Measurements from ENCODE around the gene RNF150. TPM values are rescaled to one million over a fixed set of nuclear protein-coding genes. Genes with fewer than 3 reads are reported as not detected.

RNF150 gene
- total and polyA plus RNA-seq, 2 of the 8 experiments (the other 6 are each of a cell fraction or from before 2014, with no cell fraction given) = 3.4 to 4.8 TPM

GRCh38 chr4:140844061-140844460 lies 289.2 kb downstream of the RNF150 start:
- no peak overlapping the region for H3K23ac ChIP-seq (ENCODE audit: insufficient read length)
- no peak overlapping the region for H2BK15ac ChIP-seq (ENCODE audit: low read length)
- no peak overlapping the region for H4K5ac ChIP-seq (ENCODE audit: insufficient read length, low read depth, low read length)
- no peaks in the 10 kb centered on the region for H3K36me3 ChIP-seq (ENCODE audit: control insufficient read depth in 2 of 4, insufficient read depth in 4 of 4, low read length in 3 of 4)
- no peaks in the 10 kb centered on the region for H4K20me1 ChIP-seq (replicated peaks in 1 of 2; ENCODE audit: control insufficient read depth in 1 of 2, insufficient read depth in 2 of 2, low read length in 2 of 2)
- no peaks in the 10 kb centered on the region for H3K9me3 ChIP-seq (ENCODE audit: insufficient read depth in 2 of 2, low read depth in 1 of 2, low read length in 1 of 2)
- H3K4ac ChIP-seq (replicated peaks; ENCODE audit: insufficient read length, low read depth, low read length) = no peak overlapping the region
- H2AFZ ChIP-seq (ENCODE audit: low read length) = no peak overlapping the region
- whole genome bisulfite sequencing, 2 experiments (ENCODE audit: extremely low coverage in 1 of 2, insufficient coverage in 1 of 2, insufficient read length in 1 of 2, insufficient replicate concordance in 2 of 2, low coverage in 1 of 2, low lambda C conversion rate in 2 of 2, missing lambda C conversion rate in 1 of 2) = 80% methylated on average over 1 of the region's 1 CpG; no CpG with 5 or more reads in 1 of the 2 experiments
- DNase-seq (ENCODE audit: low read depth in 1 of 2, low spot score in 2 of 2) (no peak), FAIRE-seq (no peak)
- H3K79me1 ChIP-seq (ENCODE audit: low read depth, low read length) = no peaks in the 10 kb centered on the region
- H3K23me2 ChIP-seq (ENCODE audit: low read depth, low read length) = no peaks in the 10 kb centered on the region
- H3K27me3 ChIP-seq (replicated peaks in 1 of 4; ENCODE audit: control insufficient read depth in 3 of 4, extremely low read depth in 1 of 4, insufficient read depth in 3 of 4, low read length in 3 of 4) = no peaks in the 10 kb centered on the region
- ChIA-PET POLR2A (ENCODE audit: partially characterized antibody) (no interaction called here), CTCF (ENCODE audit: partially characterized antibody) (interaction anchor here (1.4 kb wide), 1 partner anchor 235 kb away, joined by 3 read pairs; no protein-coding TSS in a partner anchor)
- H4K8ac ChIP-seq (ENCODE audit: extremely low read depth, insufficient read depth, low read length) = no peak overlapping the region
- no peak overlapping the region for H2AK5ac ChIP-seq (ENCODE audit: low read depth, low read length)
- no peak overlapping the region for H3K56ac ChIP-seq (replicated peaks; ENCODE audit: insufficient read length, low read depth, low read length)
- H3K4me1 ChIP-seq (replicated peaks in 1 of 4; ENCODE audit: control insufficient read depth in 3 of 4, insufficient read depth in 4 of 4, low read length in 3 of 4) = no peaks in the 10 kb centered on the region
- no peak overlapping the region for H3K18ac ChIP-seq (ENCODE audit: extremely low read depth, low read length)
- H3K79me2 ChIP-seq (ENCODE audit: control insufficient read depth in 1 of 2, insufficient read depth in 2 of 2, low read length in 2 of 2) = no peaks in the 10 kb centered on the region
- H3K9ac ChIP-seq (replicated peaks in 1 of 4; ENCODE audit: extremely low read depth in 1 of 4, low read depth in 3 of 4, low read length in 3 of 4) = no peak overlapping the region
- H3K4me2 ChIP-seq (ENCODE audit: insufficient read depth in 1 of 2, low read depth in 2 of 2, low read length in 2 of 2) = no peak overlapping the region
- H4K91ac ChIP-seq (replicated peaks; ENCODE audit: insufficient read length, low read length) = no peak overlapping the region
- no peak overlapping the region for H2BK20ac ChIP-seq (ENCODE audit: low read length)
- no peak overlapping the region for H3K14ac ChIP-seq (ENCODE audit: insufficient read length)
- H3K27ac ChIP-seq (ENCODE audit: low read depth, low read length) = no peak overlapping the region
- no peak overlapping the region for H3K4me3 ChIP-seq (ENCODE audit: extremely low read depth in 1 of 4, insufficient read depth in 2 of 4, low read depth in 3 of 4, low read length in 4 of 4)
- H2BK120ac ChIP-seq (replicated peaks; ENCODE audit: low read depth, low read length) = no peak overlapping the region
- no peak overlapping the region for H2BK12ac ChIP-seq (ENCODE audit: low read depth, low read length)
- H2BK5ac ChIP-seq (ENCODE audit: low read depth, low read length) = no peak overlapping the region
- TF ChIP-seq TBP (IDR thresholded peaks at IDR 0.05; ENCODE audit: low read depth, low read length) (no peak), ASH2L (IDR thresholded peaks at IDR 0.05; ENCODE audit: low read length) (no peak), HDAC6 (IDR thresholded peaks at IDR 0.05; ENCODE audit: low read depth, low read length) (no peak), NANOG (IDR thresholded peaks at IDR 0.05; ENCODE audit: insufficient read depth, low read depth, low read length, poor library complexity, severe bottlenecking) (no peak), EZH2 (IDR thresholded peaks at IDR 0.05; ENCODE audit: low read depth, low read length, severe bottlenecking) (no peak), BACH1 (IDR thresholded peaks at IDR 0.05; ENCODE audit: low read length) (no peak), SP2 (IDR thresholded peaks at IDR 0.05; ENCODE audit: low read length) (no peak), USF2 (IDR thresholded peaks at IDR 0.05; ENCODE audit: low read length) (no peak), CTCF (IDR thresholded peaks at IDR 0.05; ENCODE audit: control extremely low read depth in 1 of 3, insufficient read depth in 1 of 3, low read depth in 1 of 3, low read length in 3 of 3) (no peak), SP1 (IDR thresholded peaks at IDR 0.05; ENCODE audit: low read depth, low read length) (no peak), RFX5 (IDR thresholded peaks at IDR 0.05; ENCODE audit: borderline replicate concordance, low read depth, low read length) (no peak), SP4 (IDR thresholded peaks at IDR 0.05; ENCODE audit: low read length) (no peak)

Data from H1 (cell line).